GM21737 (cell line): ENCODE data around the gene MON2.
A peak's percentile ranks its signal among the peaks of the same experiment; 100 is the strongest.
"Not testable (repeated sequence)": the region's sequence is repeated elsewhere in the genome, so short reads cannot be mapped to it uniquely, and the experiment has no call there.

Experiments
- ATAC-seq: cut with Tn5 transposase; IDR thresholded peaks from one replicate; pipeline ENCODE4 v1.9.1; 2021; ENCODE audit warnings: mild to moderate bottlenecking, moderate library complexity; ENCODE audit not compliant: unreplicated experiment

Gene MON2

GRCh38 chr12:62466594-62467491 is at the start of gene MON2:
Gene MON2 (plus strand): TSS chr12:62466826. CDS start chr12:62467208, 382 bp downstream.
- peak; percentile 99 for ATAC-seq

GRCh38 chr12:62426089-62426488 is 40.5 kb upstream of the MON2 start:
- ATAC-seq: no peak

GRCh38 chr12:62429457-62429856 is 37.2 kb upstream of the MON2 start:
- ATAC-seq: no peak

- no peak for ATAC-seq
Measured at GRCh38 chr12:62434494-62435302, 31.9 kb upstream of the MON2 start.

GRCh38 chr12:62435303-62436163 is 31.1 kb upstream of the MON2 start:
- peak; percentile 80 for ATAC-seq

- no peak for ATAC-seq
Measured at GRCh38 chr12:62436164-62436503, 30.5 kb upstream of the MON2 start.

GRCh38 chr12:62438098-62438692 is 28.4 kb upstream of the MON2 start:
- ATAC-seq: no peak

DNA sequence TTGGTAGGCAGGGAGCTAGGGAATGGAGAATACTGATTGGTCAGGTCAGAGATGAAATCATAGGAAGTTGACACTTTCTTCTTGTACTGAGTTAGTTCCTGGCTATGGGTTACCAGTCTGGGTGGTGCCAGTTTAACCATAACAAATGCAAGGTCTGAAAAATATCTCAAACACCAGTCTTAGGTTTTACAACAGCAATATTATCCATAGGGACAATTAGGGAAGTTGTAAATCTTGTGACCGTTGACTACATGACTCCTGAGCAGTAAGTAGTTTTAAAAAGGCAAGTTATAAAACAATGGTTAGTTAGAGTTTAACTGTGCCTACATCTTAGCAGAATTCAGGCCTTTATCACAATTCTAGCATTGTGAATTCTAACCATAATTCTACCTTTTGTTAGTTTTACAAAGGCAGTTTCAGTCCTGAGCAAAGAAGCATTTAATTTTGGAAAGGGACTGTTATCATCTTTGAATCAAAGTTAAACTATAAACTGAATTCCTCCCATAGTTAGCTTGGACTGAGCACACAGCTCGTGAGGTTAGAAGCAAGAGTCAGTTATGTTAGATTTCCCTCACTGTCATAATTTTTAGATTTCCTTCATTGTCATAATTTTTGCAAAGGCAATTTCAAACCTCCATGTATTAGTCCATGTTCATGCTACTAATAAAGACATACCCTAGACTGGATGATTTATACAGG is 19.7 kb upstream of the MON2 start:
- no peak for ATAC-seq

GRCh38 chr12:62448436-62448835 is 18.2 kb upstream of the MON2 start:
- no peak for ATAC-seq

DNA sequence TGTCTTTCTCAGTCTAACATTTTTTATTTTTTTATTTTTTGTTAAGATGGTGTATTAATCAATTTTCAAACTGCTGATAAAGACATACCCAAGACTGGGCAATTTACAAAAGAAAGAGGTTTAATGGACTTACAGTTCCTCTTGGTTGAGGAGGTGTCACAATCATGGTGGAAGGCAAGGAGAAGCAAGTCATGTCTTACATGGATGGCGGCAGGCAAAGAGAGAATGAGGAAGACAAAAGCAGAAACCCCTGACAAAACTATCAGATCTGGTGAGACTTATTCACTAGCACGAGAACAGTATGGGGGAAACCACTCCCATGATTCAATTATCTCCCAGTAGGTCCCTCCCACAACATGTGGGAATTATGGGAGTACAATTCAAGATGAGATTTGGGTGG is 11.2 kb upstream of the MON2 start:
- not testable (repeated sequence) for ATAC-seq

- no peak for ATAC-seq
Measured at GRCh38 chr12:62458626-62459025, 8.0 kb upstream of the MON2 start.

DNA sequence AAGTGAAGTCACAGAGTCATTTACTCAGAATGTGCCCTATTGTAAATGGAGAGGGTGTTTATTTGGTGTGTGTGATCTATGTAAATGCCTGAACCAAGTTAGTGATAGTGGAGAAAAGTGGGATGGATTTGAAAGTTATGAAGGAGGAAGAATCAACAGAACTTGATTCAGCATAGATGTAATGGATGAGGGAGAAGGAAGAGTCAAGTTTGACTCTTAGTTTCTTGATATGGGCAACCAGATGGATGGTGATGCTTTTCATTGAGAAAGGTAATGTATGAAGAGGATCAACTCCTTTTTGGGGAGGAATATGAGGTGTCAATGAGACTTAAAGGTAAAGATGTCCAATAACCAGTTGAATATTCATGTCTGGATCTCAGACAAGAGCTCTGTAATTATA is 6.7 kb upstream of the MON2 start:
- no peak for ATAC-seq

DNA sequence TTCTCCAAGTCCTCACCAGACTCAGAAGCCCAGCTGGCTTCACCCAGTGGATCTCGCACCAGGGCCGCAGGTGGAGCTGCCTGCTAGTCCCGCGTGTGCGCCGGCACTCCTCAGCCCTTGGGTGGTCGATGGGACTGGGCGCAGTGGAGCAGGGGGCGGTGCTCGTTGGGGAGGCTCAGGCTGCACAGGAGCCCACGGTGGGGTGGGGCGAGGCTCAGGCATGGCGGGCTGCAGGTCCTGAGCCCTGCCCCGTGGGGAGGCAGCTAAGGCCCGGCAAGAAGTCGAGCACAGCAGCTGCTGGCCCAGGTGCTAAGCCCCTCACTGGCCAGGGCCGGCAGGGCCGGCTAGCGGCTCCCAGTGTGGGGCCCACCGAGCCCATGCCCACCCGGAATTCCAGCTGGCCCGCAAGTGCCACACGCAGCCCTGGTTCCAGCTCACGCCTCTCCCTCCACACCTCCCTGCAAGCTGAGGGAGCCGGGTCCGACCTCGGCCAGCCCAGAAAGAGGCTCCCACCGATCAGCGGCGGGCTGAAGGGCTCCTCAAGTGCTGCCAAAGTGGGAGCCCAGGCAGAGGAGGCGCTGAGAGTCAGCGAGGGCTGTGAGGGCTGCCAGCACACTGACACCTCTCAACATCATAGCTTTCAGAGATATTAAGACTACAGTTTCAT is 5.3 kb upstream of the MON2 start:
- not testable (repeated sequence) for ATAC-seq

DNA sequence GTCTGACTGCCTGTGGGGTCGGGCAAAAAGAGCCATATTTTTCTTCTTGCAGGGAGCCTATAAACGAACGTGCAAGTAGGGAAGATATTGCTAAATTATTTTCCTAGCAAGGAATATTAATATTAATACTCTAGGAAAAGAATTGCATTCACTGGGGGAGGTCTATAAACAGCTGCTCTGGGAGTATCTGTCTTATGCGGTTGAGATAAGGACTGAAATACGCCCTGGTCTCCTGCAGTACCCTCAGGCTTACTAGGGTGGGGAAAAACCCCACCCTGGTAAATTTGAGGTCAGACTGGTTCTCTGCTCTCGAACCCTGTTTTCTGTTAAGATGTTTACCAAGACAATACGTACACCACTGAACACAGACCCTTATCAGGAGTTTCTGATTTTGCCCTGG is 3.4 kb upstream of the MON2 start:
- ATAC-seq: not testable (repeated sequence)

- ATAC-seq: peak; percentile 30
Measured at GRCh38 chr12:62466018-62466593, 520 bp upstream of the MON2 start.

GRCh38 chr12:62468397-62468796 is 1.8 kb downstream of the MON2 start:
- ATAC-seq: no peak

- no peak for ATAC-seq
Measured at GRCh38 chr12:62468935-62469334, 2.3 kb downstream of the MON2 start.

GRCh38 chr12:62469704-62470103 is 3.1 kb downstream of the MON2 start:
- no peak for ATAC-seq

DNA sequence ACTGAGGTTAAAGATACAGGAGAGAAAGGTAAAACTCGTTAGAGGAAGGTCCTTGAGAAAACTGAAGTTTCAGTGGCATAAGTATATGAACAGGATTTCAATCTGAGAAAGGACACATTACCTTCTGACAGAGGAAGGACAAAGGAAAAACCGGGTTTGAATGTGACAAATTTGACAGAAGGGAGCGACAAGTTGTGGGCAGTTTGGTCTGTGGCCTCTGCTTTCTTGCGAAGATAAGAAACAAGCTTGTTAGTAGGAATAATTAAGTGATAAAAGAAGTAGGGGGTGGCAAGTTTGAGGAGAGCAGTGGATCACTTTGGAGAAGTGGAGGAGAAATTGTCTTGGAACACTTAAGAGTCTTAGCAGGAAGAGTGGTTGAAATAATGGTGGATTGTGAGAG is 5.1 kb downstream of the MON2 start:
- ATAC-seq: no peak
